KMS-11 (cell line): ENCODE measurements around the gene RNF146.

Source experiments
- H2AFZ ChIP-seq: fragments of 200-600 bp; sonication (generic); 2 replicates; pipeline ENCODE4 v1.6.1; 2016; ENCODE audit warnings: antibody characterized with exemption, mixed run types, low read depth
- H3K27ac ChIP-seq: fragments of 200-600 bp; sonication (generic); 2 replicates; pipeline ENCODE4 v1.6.1; 2016; ENCODE audit warnings: mild to moderate bottlenecking, mixed run types
- H3K27me3 ChIP-seq: fragments of 200-600 bp; sonication (generic); 2 replicates; pipeline ENCODE4 v1.6.1; 2017; ENCODE audit warnings: mild to moderate bottlenecking, low read depth, mixed run types, moderate library complexity; ENCODE audit not compliant: insufficient read depth
- H3K36me3 ChIP-seq: fragments of 200-600 bp; sonication (generic); 2 replicates; pipeline ENCODE4 v1.6.1; 2017; ENCODE audit warnings: mild to moderate bottlenecking, mixed run types; ENCODE audit not compliant: insufficient read depth
- H3K4me1 ChIP-seq: fragments of 200-600 bp; sonication (generic); 2 replicates; pipeline ENCODE4 v1.6.1; 2016; ENCODE audit warnings: mild to moderate bottlenecking, low read depth, mixed run types; ENCODE audit not compliant: poor library complexity, severe bottlenecking
- H3K4me2 ChIP-seq: fragments of 200-600 bp; sonication (generic); 2 replicates; pipeline ENCODE4 v1.7.0; 2016; ENCODE audit warnings: mild to moderate bottlenecking, mixed run types
- H3K4me3 ChIP-seq: fragments of 200-600 bp; sonication (generic); IDR thresholded peaks from 2 replicates; pipeline ENCODE4 v1.6.1; 2017; ENCODE audit warnings: low read depth, low read length, mixed read lengths; ENCODE audit not compliant: insufficient read depth
- H3K79me2 ChIP-seq: fragments of 200-600 bp; sonication (generic); 2 replicates; pipeline ENCODE4 v1.6.1; 2016; ENCODE audit warnings: low read depth, mixed run types; ENCODE audit not compliant: insufficient read depth
- H3K9ac ChIP-seq: fragments of 200-600 bp; sonication (generic); 2 replicates; pipeline ENCODE4 v1.6.1; 2016; ENCODE audit warnings: mild to moderate bottlenecking, mixed run types
- H4K20me1 ChIP-seq: fragments of 200-600 bp; sonication (generic); 2 replicates; pipeline ENCODE4 v1.6.1; 2016; ENCODE audit warnings: mild to moderate bottlenecking, mixed run types; ENCODE audit not compliant: insufficient read depth
- TF ChIP-seq, protein P1 (sequence below): fragments of 200-600 bp; sonication (generic); conservative IDR thresholded peaks from 2 replicates; pipeline ENCODE4 v1.6.1; 2017; ENCODE audit warnings: low read depth, mild to moderate bottlenecking, antibody characterized with exemption, low read length, moderate library complexity, mixed read lengths

Gene RNF146, protein sequence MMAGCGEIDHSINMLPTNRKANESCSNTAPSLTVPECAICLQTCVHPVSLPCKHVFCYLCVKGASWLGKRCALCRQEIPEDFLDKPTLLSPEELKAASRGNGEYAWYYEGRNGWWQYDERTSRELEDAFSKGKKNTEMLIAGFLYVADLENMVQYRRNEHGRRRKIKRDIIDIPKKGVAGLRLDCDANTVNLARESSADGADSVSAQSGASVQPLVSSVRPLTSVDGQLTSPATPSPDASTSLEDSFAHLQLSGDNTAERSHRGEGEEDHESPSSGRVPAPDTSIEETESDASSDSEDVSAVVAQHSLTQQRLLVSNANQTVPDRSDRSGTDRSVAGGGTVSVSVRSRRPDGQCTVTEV

DNA sequence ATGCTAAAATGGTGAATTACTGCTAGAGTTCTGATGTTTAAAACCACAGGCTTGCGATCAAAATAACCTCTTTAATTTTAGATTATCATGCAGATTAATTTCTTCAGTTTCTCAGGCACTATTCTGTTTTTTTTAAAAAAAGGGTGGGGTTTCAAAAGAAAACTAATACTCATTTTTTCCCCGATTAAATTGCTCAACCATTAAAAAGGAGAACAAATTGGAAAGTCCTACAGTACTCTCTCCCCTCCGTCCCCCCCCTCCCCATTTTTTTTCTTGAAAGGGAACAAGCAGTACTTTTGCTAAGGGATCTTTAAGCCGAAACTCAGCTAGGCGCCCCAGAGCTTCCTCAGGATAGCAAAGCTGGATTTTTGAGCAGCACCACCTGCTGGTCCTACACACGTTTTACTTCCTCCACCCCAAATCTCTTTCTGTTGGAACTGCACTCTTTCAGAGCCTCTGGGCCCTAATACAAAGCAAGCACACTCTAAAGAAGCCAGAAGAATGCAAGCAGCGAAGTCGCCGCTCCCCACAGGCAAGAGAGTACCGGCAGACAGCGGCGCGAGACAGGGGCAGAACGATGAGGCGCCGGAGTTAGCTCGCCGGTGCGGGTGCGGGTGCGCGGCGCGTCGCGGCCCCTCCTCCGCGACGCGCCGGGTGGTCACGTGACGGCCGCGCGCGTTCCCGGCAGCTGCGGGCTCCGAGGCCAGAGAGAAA is at the start of gene RNF146:
RNF146 (plus strand) TSS at position 687 of the 714 bp plus-strand sequence. CDS start 13,475 bp downstream, outside the sequence.
- peak within 1 kb of the TSS; percentile 68 for H3K4me2 ChIP-seq
- peak within 1 kb of the TSS; percentile 74 for H3K9ac ChIP-seq
- H3K4me3 ChIP-seq, result no peak within 1 kb of the TSS
- peaks cover 17% of the 10 kb centered on the region for H3K4me1 ChIP-seq
- H3K36me3 ChIP-seq, result no peaks in the 10 kb centered on the region
- no peaks in the 10 kb centered on the region for H4K20me1 ChIP-seq
- TF ChIP-seq, protein P1, sequence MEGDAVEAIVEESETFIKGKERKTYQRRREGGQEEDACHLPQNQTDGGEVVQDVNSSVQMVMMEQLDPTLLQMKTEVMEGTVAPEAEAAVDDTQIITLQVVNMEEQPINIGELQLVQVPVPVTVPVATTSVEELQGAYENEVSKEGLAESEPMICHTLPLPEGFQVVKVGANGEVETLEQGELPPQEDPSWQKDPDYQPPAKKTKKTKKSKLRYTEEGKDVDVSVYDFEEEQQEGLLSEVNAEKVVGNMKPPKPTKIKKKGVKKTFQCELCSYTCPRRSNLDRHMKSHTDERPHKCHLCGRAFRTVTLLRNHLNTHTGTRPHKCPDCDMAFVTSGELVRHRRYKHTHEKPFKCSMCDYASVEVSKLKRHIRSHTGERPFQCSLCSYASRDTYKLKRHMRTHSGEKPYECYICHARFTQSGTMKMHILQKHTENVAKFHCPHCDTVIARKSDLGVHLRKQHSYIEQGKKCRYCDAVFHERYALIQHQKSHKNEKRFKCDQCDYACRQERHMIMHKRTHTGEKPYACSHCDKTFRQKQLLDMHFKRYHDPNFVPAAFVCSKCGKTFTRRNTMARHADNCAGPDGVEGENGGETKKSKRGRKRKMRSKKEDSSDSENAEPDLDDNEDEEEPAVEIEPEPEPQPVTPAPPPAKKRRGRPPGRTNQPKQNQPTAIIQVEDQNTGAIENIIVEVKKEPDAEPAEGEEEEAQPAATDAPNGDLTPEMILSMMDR, result no peak; the same call in none of the 2 replicates
- H2AFZ ChIP-seq, result peak within 1 kb of the TSS; percentile 80
- H3K27ac ChIP-seq, result peak within 1 kb of the TSS; percentile 85
- H3K27me3 ChIP-seq, result no peaks in the 10 kb centered on the region
- H3K79me2 ChIP-seq, result peaks cover 39% of the 10 kb centered on the region

DNA sequence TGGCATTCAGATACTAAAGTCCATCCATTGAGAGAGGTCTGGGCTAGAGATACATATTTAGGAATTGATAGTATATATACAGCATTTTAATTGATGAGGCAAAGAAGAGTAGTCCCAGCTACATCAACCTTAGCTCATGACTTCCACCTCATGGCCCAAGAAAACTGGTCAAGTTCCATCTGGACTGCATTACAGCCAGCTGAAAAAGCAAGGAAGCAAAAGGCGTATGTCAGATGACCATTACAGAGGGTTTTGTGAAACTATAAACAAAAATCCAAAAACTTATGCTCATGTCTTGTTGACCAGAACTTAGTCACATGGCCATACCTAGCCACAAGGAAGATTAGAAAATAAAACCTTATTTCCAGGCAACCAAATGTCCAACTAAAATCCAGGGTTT is 46.8 kb upstream of the RNF146 start:
- Histone ChIP-seq H3K9ac (no peak overlapping the region), H4K20me1 (no peaks in the 10 kb centered on the region), H3K4me1 (no peaks in the 10 kb centered on the region), H3K27me3 (no peaks in the 10 kb centered on the region), H2AFZ (no peak overlapping the region), H3K27ac (no peak overlapping the region), H3K4me2 (no peak overlapping the region), H3K79me2 (no peaks in the 10 kb centered on the region), H3K4me3 (no peak overlapping the region), H3K36me3 (no peaks in the 10 kb centered on the region)
- TF ChIP-seq, protein P1, result no peak

DNA sequence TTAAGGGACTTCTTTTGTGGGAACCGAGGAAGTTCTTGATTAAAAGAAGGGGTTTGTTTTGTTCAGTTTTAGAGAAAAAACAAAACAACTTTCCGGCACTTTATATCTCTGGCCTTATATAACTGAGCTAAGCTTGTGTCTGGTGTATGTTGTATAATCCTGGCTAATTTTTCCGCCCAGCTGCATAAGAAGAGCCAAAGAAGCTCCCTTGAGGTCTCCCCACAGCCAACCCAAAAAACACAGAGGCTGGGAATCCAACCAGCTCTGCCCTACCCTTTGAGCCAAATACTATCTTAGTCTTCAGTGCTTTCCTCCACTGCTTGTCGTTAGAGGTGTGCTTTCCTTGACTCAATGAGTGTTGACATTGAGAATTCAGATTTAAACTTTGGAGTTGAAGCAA is 45.5 kb upstream of the RNF146 start:
- no peaks in the 10 kb centered on the region for H3K36me3 ChIP-seq
- H3K4me3 ChIP-seq, result no peak overlapping the region
- H3K27me3 ChIP-seq, result no peaks in the 10 kb centered on the region
- H3K9ac ChIP-seq, result no peak overlapping the region
- H3K4me2 ChIP-seq, result no peak overlapping the region
- H4K20me1 ChIP-seq, result no peaks in the 10 kb centered on the region
- H3K79me2 ChIP-seq, result no peaks in the 10 kb centered on the region
- H2AFZ ChIP-seq, result no peak overlapping the region
- TF ChIP-seq, protein P1, result no peak
- no peak overlapping the region for H3K27ac ChIP-seq
- H3K4me1 ChIP-seq, result no peaks in the 10 kb centered on the region

DNA sequence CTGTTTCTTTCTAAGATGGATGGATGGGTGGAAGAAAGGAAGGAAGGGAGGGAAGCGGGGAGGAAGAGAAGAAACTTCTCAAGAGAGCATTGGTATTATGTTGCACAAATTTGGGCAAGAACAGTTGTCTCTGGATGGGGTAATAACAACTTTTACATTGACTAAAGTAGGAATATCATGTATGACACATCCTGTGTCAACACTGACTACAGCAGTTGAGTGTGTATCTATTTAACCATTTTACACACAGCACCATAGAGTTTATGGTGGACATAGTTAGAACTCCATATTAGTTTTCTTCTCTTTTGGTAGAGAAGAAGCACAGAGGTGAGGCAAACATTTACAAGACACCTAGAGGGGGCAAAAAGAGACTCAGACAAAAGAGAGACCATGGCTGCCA is 44.2 kb upstream of the RNF146 start:
- Histone ChIP-seq H3K4me1 (no peaks in the 10 kb centered on the region), H3K79me2 (no peaks in the 10 kb centered on the region), H3K36me3 (no peaks in the 10 kb centered on the region), H3K27ac (no peak overlapping the region), H4K20me1 (no peaks in the 10 kb centered on the region), H3K4me3 (no peak overlapping the region), H3K9ac (no peak overlapping the region), H3K27me3 (no peaks in the 10 kb centered on the region), H3K4me2 (no peak overlapping the region), H2AFZ (no peak overlapping the region)
- TF ChIP-seq, protein P1, result no peak
